ENCODE measurements around the gene GAS7.

GAS7 gene

GRCh38 chr17:9911089-9911488, 287.3 kb downstream of the GAS7 start:
- TF ChIP-seq CTCF (IDR thresholded peaks at IDR 0.05; ENCODE audit: insufficient read depth, low read depth, low read length, missing control alignments): no peak
- DNase-seq (ENCODE audit: low read depth): no peak
- no peak overlapping the region for H3K4me3 ChIP-seq (ENCODE audit: low read depth, low read length)

- no peak for TF ChIP-seq CTCF (IDR thresholded peaks at IDR 0.05; ENCODE audit: insufficient read depth, low read depth, low read length, missing control alignments)
- H3K4me3 ChIP-seq (ENCODE audit: low read depth, low read length): no peak overlapping the region
- DNase-seq (ENCODE audit: low read depth): no peak
Measured at GRCh38 chr17:9908649-9909042, 289.8 kb downstream of the GAS7 start.

GRCh38 chr17:9907883-9908648, 290.3 kb downstream of the GAS7 start:
- TF ChIP-seq CTCF (IDR thresholded peaks at IDR 0.05; ENCODE audit: insufficient read depth, low read depth, low read length, missing control alignments): no peak
- H3K4me3 ChIP-seq (ENCODE audit: low read depth, low read length): no peak overlapping the region
- DNase-seq (ENCODE audit: low read depth): no peak

- no peak overlapping the region for H3K4me3 ChIP-seq (ENCODE audit: low read depth, low read length)
- DNase-seq (ENCODE audit: low read depth): no peak
- TF ChIP-seq CTCF (IDR thresholded peaks at IDR 0.05; ENCODE audit: insufficient read depth, low read depth, low read length, missing control alignments): no peak
Measured at GRCh38 chr17:9907131-9907530, 291.3 kb downstream of the GAS7 start.

- TF ChIP-seq CTCF (IDR thresholded peaks at IDR 0.05; ENCODE audit: insufficient read depth, low read depth, low read length, missing control alignments): no peak
- DNase-seq (ENCODE audit: low read depth): no peak
- H3K4me3 ChIP-seq (ENCODE audit: low read depth, low read length): no peak overlapping the region
Measured at GRCh38 chr17:9906616-9907015, 291.8 kb downstream of the GAS7 start.

- H3K4me3 ChIP-seq (ENCODE audit: low read depth, low read length): no peak overlapping the region
- peak; percentile 40 for DNase-seq (ENCODE audit: low read depth)
- peak; percentile 72 for TF ChIP-seq CTCF (IDR thresholded peaks at IDR 0.05; ENCODE audit: insufficient read depth, low read depth, low read length, missing control alignments)
Measured at GRCh38 chr17:9905902-9906301, 292.5 kb downstream of the GAS7 start.

- no peak for TF ChIP-seq CTCF (IDR thresholded peaks at IDR 0.05; ENCODE audit: insufficient read depth, low read depth, low read length, missing control alignments)
- no peak for DNase-seq (ENCODE audit: low read depth)
- no peak within 1 kb of the TSS for H3K4me3 ChIP-seq (ENCODE audit: low read depth, low read length)
Measured at GRCh38 chr17:9905078-9905415, 293.4 kb downstream of the GAS7 start, which contains the start of gene RCVRN. Gene RCVRN (minus strand): TSS chr17:9905271. CDS start chr17:9905180, 91 bp downstream.

All from GM12865 (cell line).